Inflammatory macrophage treated with lipopolysaccharide for 1 hour (primary cell): ENCODE data around the gene GK.
"Not testable (repeated sequence)": the region's sequence is repeated elsewhere in the genome, so short reads cannot be mapped to it uniquely, and the experiment has no call there.

Experiments used
- DNase-seq, 2 donors: peaks; one replicate each; pipeline ENCODE4 v3.0.0-alpha.2; 2020 to 2022

Gene GK

DNA sequence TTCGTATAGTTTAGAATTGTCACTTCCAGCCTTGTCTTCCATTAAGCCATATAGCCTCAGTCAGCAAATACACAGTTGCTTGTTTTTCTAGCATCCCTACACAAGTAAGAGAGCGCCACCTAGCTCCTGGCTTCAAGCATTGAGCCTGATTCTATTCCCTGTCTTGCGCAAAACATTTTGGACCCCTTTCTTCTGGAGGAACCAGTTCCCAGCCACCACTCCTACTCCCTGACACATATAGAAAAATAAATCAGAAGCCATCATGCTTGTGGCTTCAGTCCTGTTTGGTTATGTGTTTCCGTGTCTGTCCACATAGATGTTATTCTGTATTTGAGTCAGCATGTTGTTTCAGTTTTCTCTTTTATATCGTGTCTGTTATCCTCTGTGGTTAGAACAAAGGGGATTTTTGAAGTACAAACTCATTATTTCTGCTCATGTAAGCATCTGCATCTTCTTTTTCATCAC lies 59.9 kb downstream of the GK start:
- DNase-seq = peak; percentile 13 to 32

GRCh38 chrX:30714138-30714537 lies 60.9 kb downstream of the GK start:
- no peak for DNase-seq

DNA sequence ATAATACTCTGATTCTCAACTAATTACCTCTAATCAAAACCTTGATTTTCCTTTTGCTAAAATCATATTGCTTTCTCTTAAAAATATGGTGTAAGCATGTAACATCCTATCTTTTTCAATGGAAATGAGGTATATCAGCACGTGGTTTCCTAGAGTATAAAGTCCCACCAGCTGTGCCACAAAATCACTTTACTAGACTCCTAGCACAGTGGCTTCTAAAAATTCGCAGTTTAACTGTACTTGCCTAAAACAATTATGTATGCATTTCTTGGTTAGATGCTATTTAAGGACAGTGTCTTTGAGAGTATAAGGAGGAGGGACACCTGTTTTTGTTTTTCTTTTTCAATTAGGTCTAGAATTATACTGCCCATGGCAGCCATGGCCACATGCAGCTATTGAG lies 62.8 kb downstream of the GK start:
- DNase-seq = no peak

DNA sequence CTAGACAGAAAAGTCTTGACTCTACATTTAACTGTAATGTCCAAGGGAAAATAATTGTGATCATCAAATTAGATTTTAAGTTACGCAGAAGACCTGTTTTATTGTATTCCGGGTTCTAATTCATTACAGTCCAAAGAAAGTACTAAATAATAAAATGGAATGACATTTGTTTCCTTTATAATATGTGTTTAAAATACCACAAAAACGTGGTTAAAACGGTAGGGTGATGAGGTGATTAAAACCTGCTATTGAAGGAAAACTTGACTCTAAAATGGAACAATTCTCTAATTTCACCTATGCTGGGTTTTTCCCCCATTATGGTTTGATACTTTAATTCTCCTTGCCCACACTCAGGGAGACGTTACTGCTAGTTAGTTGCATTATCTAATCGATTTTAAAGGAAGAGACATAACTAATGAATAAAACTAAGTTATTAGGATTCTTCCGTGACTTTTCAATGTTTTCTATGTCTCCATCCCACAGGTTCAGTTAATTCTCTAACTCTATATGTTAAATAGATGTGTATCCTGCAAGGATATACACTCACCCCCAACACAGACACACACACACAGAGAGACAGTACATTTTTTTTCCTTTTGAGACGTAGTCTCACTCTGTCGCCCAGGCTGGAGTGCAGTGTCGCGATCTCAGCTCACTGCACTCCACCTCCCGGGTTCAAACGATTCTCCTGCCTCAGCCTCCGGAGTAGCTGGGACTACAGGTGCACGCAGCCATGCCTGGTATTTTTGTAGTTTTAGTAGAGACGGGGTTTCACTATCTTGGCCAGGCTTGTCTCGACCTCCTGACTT lies 80.8 kb downstream of the GK start:
- DNase-seq = no peak

- no peak for DNase-seq
These were observed 81.6 kb downstream of the GK start for GRCh38 chrX:30734782-30735181.

DNA sequence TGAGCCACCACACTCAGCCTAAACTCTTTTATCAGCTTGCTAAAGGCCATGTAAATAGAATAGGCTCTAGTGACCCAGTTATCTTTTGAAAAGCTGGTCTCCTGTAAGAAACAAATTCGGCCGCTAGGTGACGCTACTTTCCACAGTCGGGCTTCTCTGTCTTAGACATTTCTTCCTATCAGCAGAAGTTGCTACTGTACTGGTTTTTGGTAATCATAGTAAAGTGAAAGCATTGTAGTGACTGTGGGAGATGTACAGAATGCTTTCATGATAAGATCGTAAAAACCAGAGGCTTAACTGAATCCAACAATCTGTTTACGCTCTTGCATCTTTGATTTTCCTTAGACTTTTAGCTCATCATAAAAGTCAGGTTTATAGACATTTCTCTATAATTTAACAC lies 82.6 kb downstream of the GK start:
- peak; percentile 47 to 84 for DNase-seq

DNA sequence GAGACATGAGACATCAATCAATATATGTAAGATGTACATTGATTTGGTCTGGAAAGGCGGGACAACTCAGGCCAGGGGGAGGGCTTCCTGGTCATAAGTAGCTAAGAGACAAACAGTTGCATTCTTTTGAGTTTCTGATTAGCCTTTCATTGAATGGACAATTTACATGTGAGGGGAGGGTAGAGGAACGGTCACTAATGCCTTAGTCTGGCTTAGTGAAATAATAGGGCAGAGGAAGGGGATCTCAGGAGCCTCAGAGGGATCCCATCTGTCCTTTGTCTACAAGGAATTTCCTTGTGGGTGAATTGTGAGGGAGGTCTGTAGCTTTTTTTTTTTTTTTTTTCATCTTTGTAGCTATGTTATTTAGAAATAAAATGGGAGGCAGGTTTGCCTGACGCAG lies 88.3 kb downstream of the GK start:
- DNase-seq = no peak

- DNase-seq = no peak
These were observed 95.2 kb downstream of the GK start for GRCh38 chrX:30748342-30748960.

GRCh38 chrX:30751497-30751896 lies 98.3 kb downstream of the GK start:
- no peak for DNase-seq

DNA sequence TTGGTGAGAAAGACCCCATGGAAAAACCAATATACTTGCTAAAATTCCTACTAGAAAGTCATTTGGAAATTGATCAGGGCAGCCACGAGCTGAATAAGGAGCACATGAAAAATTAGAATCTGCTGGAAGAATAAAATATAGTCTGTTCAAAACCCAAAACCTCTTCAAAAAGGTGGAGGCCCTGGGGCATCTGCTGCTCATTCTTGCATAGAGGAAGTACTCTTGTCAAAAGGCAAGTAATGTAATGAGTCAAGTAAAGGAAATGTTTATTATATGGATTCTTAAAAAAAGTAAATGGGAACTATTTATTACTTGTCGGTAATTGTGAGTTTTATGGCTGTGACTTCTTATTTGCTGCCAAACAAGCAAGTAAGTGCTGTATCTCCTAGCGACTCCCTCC lies 109.5 kb downstream of the GK start:
- DNase-seq = no peak

DNA sequence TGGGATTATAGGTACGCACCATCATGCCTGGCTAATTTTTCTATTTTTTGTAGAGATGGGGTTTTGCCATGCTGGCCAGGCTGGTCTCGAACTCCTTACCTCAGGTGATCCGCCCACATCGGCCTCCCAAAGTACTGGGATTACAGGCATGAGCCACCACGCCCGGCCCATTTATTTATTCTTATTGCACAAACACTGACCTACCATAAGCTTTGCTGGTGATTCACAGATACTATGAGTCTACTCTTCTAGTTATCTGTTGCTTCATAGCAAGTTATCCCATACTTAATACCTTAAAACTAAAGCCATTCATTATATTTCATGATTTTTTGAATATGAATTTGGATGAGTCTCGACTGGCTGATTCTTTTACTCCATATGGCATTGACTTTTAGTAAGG lies 120.5 kb downstream of the GK start:
- DNase-seq = not testable (repeated sequence)

GRCh38 chrX:30777575-30777974 lies 124.4 kb downstream of the GK start:
- DNase-seq = no peak

DNA sequence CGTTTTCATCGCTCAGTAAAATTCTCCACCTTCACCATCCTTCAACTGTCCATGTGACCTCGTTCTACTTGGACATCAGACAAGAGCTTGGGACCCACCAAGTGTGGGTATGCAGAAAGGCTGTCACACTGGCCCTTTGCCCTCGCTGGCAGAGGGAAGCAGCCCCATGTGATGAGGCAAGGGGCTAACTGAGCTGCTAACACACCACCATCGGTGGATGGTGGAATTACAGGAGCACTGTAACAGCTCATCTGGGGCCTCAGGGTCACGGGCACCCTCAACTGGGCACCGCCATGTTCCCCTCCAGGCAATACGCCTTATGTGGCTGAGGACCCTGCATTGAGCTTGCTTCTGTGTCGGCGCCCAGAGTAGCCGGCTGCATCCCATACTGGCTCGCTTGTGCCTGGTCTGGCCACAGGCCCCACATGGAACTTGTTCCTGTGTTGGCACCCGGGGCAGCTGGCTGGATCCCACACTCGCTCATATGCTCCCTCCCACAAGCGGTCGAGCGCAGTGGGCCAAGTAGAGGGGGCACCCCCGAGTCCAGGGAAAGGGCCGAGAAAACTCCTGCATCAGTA lies 126.3 kb downstream of the GK start:
- no peak for DNase-seq
